DOHH2 (cell line): Measurements from ENCODE around the gene NME7.

Source experiments
- H3F3A ChIP-seq: fragments of 200-600 bp; sonication (generic), shearing (Covaris generic); 2 replicates; pipeline ENCODE4 v1.6.0; 2016; ENCODE audit warnings: antibody characterized with exemption, mild to moderate bottlenecking; ENCODE audit not compliant: control insufficient read depth, insufficient read depth
- H3K27ac ChIP-seq: fragments of 200-600 bp; sonication (generic); 2 replicates; pipeline ENCODE4 v1.5.1; 2014; ENCODE audit warnings: low read depth, mild to moderate bottlenecking, low read length, moderate library complexity
- H3K27me3 ChIP-seq: fragments of 200-600 bp; sonication (generic); 2 replicates; pipeline ENCODE4 v1.6.1; 2014; ENCODE audit warnings: mild to moderate bottlenecking, low read length, mixed read lengths; ENCODE audit not compliant: control insufficient read depth
- H3K36me3 ChIP-seq: fragments of 200-600 bp; sonication (generic); 2 replicates; pipeline ENCODE4 v1.6.1; 2014; ENCODE audit warnings: mild to moderate bottlenecking, low read length, moderate library complexity, mixed read lengths; ENCODE audit not compliant: control insufficient read depth
- H3K4me1 ChIP-seq: fragments of 200-600 bp; sonication (generic); 2 replicates; pipeline ENCODE4 v1.6.1; 2014; ENCODE audit warnings: mild to moderate bottlenecking, low read length, mixed read lengths; ENCODE audit not compliant: control insufficient read depth
- H3K4me2 ChIP-seq: fragments of 200-600 bp; sonication (generic); 2 replicates; pipeline ENCODE4 v1.6.0; 2014; ENCODE audit warnings: mild to moderate bottlenecking, low read length, moderate library complexity
- H3K4me3 ChIP-seq: fragments of 200-600 bp; sonication (generic); 2 replicates; pipeline ENCODE4 v1.5.1; 2014; ENCODE audit warnings: mild to moderate bottlenecking, low read length, mixed read lengths
- H3K79me2 ChIP-seq: fragments of 200-600 bp; sonication (generic); 2 replicates; pipeline ENCODE4 v1.6.1; 2014; ENCODE audit warnings: mild to moderate bottlenecking, low read length, mixed read lengths; ENCODE audit not compliant: control insufficient read depth
- H3K9me2 ChIP-seq: fragments of 200-600 bp; sonication (generic); replicated peaks from 2 replicates; pipeline ENCODE4 v1.6.1; 2014; ENCODE audit warnings: mild to moderate bottlenecking, low read length, mixed read lengths; ENCODE audit not compliant: control insufficient read depth
- H3K9me3 ChIP-seq: fragments of 200-600 bp; sonication (generic); 2 replicates; pipeline ENCODE4 v1.6.1; 2014; ENCODE audit warnings: antibody characterized with exemption, low read length, mixed read lengths; ENCODE audit not compliant: control insufficient read depth, insufficient read depth
- H4K20me1 ChIP-seq: fragments of 200-600 bp; sonication (generic); 2 replicates; pipeline ENCODE4 v1.6.0; 2014; ENCODE audit warnings: low read depth, mild to moderate bottlenecking, antibody characterized with exemption, low read length, moderate library complexity; ENCODE audit not compliant: control insufficient read depth, insufficient read depth
- EZH2phosphoT487 ChIP-seq: fragments of 200-600 bp; sonication (generic); IDR thresholded peaks from 2 replicates; pipeline ENCODE4 v1.6.1; 2017; ENCODE audit warnings: borderline replicate concordance, mild to moderate bottlenecking, antibody characterized with exemption, low read length, moderate library complexity, mixed read lengths
- TF ChIP-seq, protein P1 (sequence below): fragments of 200-600 bp; sonication (generic); IDR thresholded peaks from one replicate; pipeline ENCODE4 v1.5.1; 2014; ENCODE audit warnings: antibody characterized with exemption, mild to moderate bottlenecking, low read depth, low read length; ENCODE audit not compliant: poor library complexity, severe bottlenecking

The NME7 gene

DNA sequence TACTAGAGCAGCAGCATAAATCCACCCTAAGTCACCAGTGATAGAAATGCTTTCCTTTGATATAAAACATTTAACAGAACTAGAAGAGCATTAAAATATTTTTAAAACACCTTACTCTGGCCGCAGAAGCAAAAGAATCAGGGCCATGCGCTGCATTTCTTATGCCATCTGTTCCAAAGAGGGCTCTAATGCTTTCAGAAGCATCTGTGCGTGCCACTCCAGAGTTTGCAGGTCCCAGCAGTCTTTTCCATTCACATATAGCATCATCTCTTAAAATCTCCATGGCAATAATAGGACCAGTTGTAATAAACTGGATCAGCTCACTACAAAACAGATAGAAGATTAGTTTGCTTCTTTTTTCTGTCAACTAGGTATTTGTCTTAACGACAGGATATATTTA, 69.2 kb downstream of the NME7 start:
- no peaks in the 10 kb centered on the region for H3K9me3 ChIP-seq
- H3K27me3 ChIP-seq = no peaks in the 10 kb centered on the region
- no peaks in the 10 kb centered on the region for H3K4me1 ChIP-seq
- no peaks in the 10 kb centered on the region for H3F3A ChIP-seq
- H3K9me2 ChIP-seq = no peaks in the 10 kb centered on the region
- H3K79me2 ChIP-seq = no peaks in the 10 kb centered on the region
- H4K20me1 ChIP-seq = no peaks in the 10 kb centered on the region
- H3K36me3 ChIP-seq = no peaks in the 10 kb centered on the region
- H3K4me3 ChIP-seq = no peak overlapping the region
- H3K4me2 ChIP-seq = no peak overlapping the region
- TF ChIP-seq, protein P1, sequence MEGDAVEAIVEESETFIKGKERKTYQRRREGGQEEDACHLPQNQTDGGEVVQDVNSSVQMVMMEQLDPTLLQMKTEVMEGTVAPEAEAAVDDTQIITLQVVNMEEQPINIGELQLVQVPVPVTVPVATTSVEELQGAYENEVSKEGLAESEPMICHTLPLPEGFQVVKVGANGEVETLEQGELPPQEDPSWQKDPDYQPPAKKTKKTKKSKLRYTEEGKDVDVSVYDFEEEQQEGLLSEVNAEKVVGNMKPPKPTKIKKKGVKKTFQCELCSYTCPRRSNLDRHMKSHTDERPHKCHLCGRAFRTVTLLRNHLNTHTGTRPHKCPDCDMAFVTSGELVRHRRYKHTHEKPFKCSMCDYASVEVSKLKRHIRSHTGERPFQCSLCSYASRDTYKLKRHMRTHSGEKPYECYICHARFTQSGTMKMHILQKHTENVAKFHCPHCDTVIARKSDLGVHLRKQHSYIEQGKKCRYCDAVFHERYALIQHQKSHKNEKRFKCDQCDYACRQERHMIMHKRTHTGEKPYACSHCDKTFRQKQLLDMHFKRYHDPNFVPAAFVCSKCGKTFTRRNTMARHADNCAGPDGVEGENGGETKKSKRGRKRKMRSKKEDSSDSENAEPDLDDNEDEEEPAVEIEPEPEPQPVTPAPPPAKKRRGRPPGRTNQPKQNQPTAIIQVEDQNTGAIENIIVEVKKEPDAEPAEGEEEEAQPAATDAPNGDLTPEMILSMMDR = no peak
- TF ChIP-seq EZH2phosphoT487 = no peak
- H3K27ac ChIP-seq = no peak overlapping the region

DNA sequence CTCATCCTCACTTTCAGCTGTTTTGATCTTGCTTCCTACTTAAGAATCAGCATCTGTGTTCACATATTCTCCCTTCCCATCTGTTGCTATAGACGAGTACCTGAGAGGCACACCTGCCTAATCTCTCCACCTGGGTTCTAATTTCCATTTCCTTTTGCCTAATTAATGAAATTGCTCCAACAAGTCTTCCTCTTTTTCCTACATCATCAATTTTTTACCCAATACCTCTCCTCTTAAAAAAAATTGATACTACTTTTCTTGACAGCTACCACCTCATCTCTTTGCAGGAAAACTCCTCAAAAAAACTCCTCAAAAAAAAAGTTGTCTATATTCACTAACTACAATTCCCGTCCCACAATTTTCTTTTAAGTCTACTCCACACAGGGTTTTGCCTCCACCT, 71.8 kb downstream of the NME7 start:
- Histone ChIP-seq H3K27me3 (no peaks in the 10 kb centered on the region), H3K4me3 (no peak overlapping the region), H3K4me1 (no peaks in the 10 kb centered on the region), H3K79me2 (no peaks in the 10 kb centered on the region), H3K27ac (no peak overlapping the region), H3F3A (no peaks in the 10 kb centered on the region), H3K9me3 (no peaks in the 10 kb centered on the region), H3K36me3 (no peaks in the 10 kb centered on the region), H3K4me2 (no peak overlapping the region), H4K20me1 (no peaks in the 10 kb centered on the region), H3K9me2 (no peaks in the 10 kb centered on the region)
- TF ChIP-seq EZH2phosphoT487 = no peak
- TF ChIP-seq, protein P1 = no peak

DNA sequence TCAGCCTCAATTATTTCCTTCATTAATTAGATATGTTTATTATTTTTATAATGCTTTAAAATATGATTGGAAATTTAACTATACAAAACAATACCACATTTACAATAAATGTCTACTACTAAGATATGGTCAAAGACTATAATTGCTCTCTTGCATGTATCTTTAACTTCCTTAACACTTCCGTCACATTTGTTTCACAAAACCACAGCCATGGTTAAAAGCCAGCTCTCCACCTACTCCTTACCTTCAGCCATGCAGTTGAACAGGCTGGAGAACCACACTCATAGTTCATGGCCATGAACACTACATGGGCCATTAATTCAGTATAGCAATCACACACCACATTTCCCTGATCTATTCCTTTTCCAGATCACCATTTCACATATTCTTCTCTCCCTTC, 72.2 kb downstream of the NME7 start:
- no peaks in the 10 kb centered on the region for H3K36me3 ChIP-seq
- H3K4me2 ChIP-seq = no peak overlapping the region
- no peaks in the 10 kb centered on the region for H3F3A ChIP-seq
- no peaks in the 10 kb centered on the region for H3K27me3 ChIP-seq
- no peaks in the 10 kb centered on the region for H3K79me2 ChIP-seq
- no peak overlapping the region for H3K4me3 ChIP-seq
- no peaks in the 10 kb centered on the region for H4K20me1 ChIP-seq
- no peaks in the 10 kb centered on the region for H3K4me1 ChIP-seq
- no peaks in the 10 kb centered on the region for H3K9me3 ChIP-seq
- TF ChIP-seq, protein P1 = no peak
- TF ChIP-seq EZH2phosphoT487 = no peak
- no peaks in the 10 kb centered on the region for H3K9me2 ChIP-seq
- no peak overlapping the region for H3K27ac ChIP-seq

DNA sequence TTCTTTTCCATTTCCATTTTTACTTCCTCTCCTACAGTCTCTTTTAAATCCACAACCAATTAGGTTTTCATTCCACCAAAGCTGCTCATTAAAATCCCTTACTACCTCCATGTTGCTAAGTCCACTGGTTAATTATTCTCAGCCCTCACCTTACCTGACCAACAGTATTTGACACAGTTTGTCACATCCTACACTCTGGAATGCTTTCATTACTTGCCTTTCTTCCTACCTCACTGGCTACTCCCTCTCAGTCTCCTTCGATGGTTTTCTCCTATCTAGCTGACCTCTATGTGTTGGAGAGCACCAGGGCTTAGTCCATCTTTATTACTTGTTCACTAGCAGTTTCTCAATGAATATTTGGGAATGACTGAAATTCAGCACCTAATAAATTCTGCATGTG, 78.6 kb downstream of the NME7 start:
- Histone ChIP-seq H3K4me2 (no peak overlapping the region), H3K36me3 (no peaks in the 10 kb centered on the region), H4K20me1 (no peaks in the 10 kb centered on the region), H3K27me3 (no peaks in the 10 kb centered on the region), H3K4me1 (no peaks in the 10 kb centered on the region), H3K79me2 (no peaks in the 10 kb centered on the region), H3K9me2 (no peaks in the 10 kb centered on the region), H3K9me3 (no peaks in the 10 kb centered on the region), H3K27ac (no peak overlapping the region), H3K4me3 (no peak overlapping the region), H3F3A (no peaks in the 10 kb centered on the region)
- no peak for TF ChIP-seq EZH2phosphoT487
- TF ChIP-seq, protein P1 = no peak
